NCI-H524 (cell line): Measurements from ENCODE around the gene CCDC144A.
"Not testable (repeated sequence)": the region's sequence is repeated elsewhere in the genome, so short reads cannot be mapped to it uniquely, and the experiment has no call there.

Experiments
- DNase-seq, 2 experiments: peaks; one replicate each; lab custom pipeline; 2025; lab: John Stamatoyannopoulos, UW

Gene CCDC144A

DNA sequence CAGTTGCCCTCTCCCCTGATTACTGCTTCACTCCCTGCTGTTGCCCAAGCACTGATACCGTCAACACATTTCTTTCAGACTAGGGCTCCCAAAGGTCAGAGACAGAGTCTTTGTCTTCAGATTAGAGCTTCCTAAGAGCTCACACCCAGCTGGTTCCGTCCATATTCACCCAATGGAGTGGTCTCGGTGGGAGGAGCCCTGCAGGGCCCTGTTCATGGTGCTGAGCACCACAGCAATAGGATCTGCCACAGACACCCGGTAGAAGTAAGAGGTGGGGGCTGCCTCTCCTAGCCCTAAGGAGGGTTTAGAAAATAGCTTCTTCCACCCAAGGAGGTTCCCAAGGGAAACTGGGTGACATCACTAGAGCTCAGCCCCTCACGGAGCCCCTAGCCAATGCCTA is 128.3 kb downstream of the CCDC144A start:
- DNase-seq = no peak

- DNase-seq = no peak
Measured at GRCh38 chr17:16818821-16819683, 129.0 kb downstream of the CCDC144A start.

DNA sequence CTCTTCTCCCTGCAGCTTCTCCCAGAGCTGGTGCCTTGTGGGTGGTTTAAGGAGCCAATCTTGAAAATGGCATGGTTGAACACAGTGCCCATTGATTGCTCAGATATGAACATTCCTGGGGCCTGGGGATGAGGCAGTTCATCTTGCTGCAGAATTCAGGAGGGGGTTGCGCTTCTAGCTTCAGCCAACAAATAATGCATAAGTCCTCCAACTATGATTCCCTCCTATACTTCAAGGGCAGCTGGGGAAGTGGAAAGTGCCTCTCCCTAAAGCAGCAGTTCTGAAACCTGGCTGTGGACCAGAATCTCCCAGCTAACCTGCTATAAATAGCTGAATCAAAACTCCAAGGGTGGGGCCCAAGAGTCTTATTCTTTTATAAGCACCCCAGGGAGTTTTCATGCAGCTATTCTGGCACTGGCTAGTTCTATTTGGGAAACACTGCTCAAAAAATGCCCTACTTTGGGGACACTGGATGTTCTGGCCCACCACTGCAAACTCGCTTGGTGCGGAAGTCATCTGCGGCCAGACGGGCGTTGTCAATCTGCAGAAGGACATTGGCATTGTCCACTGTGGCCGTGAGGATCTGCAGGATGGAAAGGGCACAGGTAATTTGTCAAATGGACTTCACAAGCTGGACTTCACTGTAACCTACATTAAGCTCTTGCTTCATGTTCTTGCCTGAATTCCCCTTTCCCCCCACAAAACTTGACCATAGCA is 130.3 kb downstream of the CCDC144A start:
- no peak for DNase-seq

DNA sequence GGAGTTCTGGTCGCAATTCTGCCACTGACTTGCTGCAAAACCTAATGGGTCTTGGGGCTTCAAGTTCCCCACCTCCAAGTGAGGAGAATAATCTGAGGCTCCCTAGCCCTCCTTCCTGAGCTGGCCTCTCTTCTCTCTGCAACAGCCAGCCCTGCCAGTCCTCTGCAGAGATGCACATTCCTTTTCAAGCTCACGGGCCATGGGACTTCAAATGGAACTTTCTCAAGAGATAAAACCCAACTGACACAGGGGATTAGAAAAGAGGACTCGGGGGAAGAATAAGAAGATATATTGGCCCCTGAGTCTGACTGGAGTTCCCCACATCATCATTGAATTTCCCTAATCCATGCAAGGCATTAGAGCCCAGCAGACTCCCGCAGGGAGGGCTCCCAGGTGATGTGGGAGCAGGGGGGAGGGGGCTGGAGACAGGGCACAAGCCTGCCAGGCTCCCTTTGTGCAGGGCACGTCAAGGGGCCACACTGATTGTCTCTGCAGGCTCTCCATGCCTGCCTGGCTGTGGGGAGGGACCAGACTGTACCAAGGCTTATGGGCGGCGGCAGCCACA is 131.0 kb downstream of the CCDC144A start:
- DNase-seq = no peak

GRCh38 chr17:16822133-16822532 is 132.1 kb downstream of the CCDC144A start:
- DNase-seq = not testable (repeated sequence)

DNA sequence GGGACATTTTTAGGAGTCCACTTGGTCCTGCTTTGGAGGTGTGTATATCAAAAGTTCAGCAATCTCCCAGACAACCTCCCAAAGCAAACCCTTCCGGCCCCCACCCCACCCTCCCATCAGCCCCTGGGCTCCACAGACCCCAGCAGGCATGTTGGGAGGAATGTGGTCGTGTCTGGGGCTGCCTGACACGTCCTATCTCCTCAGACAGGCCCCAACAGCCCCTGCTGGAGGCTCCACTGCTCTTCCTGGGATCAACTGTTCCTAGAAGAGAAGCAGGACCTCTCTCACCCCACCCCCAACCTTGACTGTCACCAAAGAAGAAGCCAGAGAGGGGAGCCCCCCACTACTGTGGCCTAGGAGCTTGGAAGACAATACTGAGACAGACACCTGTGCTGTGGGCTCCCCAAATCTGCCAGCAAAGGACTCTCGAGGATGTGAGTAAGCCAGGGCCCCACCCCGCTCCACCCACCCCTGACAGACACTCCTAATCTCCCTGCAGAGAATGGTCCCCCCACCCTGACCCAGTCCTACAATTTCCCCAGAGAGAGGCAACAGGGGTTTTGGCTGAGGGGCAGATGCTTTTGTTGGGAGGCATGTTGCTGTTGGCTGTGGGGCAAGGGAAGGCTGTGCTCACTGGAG is 133.8 kb downstream of the CCDC144A start:
- DNase-seq = not testable (repeated sequence)
